Activated naive CD4-positive, alpha-beta T cell treated with anti-CD3 and anti-CD28 coated beads, Interleukin-2, amount 10 ng/mL, durations not matched to agents 7 days and 5 days (primary cell): ENCODE results near the gene BPGM.
"Not testable (repeated sequence)": the region's sequence is repeated elsewhere in the genome, so short reads cannot be mapped to it uniquely, and the experiment has no call there.

Experiments used
- CTCF ChIA-PET: fragments of 350-600 bp; sonication (Branson Sonifier 250); formaldehyde crosslinking; loops from one replicate; lab custom pipeline; 2021; ENCODE audit warnings: antibody characterized with exemption; lab: Charles Lee
- DNase-seq: peaks from one replicate; pipeline ENCODE4 v3.0.0-alpha.2; 2020
- H3K27ac Mint-ChIP-seq: one replicate; pipeline ENCODE4 v1.8.0; 2021; ENCODE audit warnings: mild to moderate bottlenecking, moderate library complexity, mixed read lengths
- H3K27me3 Mint-ChIP-seq: one replicate; pipeline ENCODE4 v1.8.0; 2021; ENCODE audit warnings: mild to moderate bottlenecking, mixed read lengths
- H3K36me3 Mint-ChIP-seq: one replicate; pipeline ENCODE4 v1.8.0; 2021; ENCODE audit warnings: mixed read lengths
- H3K4me1 Mint-ChIP-seq: one replicate; pipeline ENCODE4 v1.8.0; 2021; ENCODE audit warnings: mixed read lengths
- H3K4me3 Mint-ChIP-seq: one replicate; pipeline ENCODE4 v1.8.0; 2021; ENCODE audit warnings: mild to moderate bottlenecking, moderate library complexity, mixed read lengths
- H3K9me3 Mint-ChIP-seq: one replicate; pipeline ENCODE4 v1.8.0; 2021; ENCODE audit warnings: mixed read lengths

The BPGM gene

DNA sequence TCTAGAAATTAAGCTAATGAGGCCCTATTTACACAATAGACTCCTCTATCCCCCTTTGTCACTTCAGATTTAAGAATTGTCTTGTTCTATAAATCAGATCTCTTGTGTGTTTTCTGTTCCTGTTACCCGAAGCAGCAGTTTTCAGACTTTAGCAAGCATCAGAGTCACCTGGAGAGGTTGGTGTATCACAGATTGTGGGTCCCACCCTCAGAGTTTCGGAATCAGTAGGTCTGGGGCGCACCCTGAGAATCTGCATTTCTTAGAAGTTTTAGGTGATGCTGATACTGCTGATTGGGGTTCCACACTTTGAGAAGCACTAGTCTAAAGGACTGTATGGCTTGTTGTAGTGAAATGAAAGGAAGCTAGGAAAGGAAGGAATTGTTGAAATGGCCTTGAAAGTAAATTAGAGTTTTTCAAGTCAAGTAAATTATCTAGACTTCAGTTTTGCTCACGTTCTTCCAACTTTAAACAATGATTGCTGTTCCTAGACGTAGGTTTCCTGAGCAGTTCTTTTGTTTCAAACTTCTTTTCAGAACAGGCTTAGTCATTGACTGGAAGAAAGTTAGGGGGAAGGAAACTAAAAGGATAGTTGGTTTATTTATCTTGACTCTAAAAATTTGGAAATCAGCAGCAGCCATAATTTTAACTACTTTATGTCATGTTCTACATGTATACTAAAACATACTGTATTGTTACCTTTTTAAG is 15.7 kb downstream of the BPGM start:
- peaks cover 2% of the 10 kb centered on the region for H3K4me1 Mint-ChIP-seq
- no peak overlapping the region for H3K27ac Mint-ChIP-seq
- DNase-seq: no peak
- H3K4me3 Mint-ChIP-seq: no peak overlapping the region
- H3K9me3 Mint-ChIP-seq: no peaks in the 10 kb centered on the region
- CTCF ChIA-PET: interaction anchor here (1.0 to 1.2 kb wide), 2 partner anchors 9 to 507 kb away, joined by 3 to 4 read pairs; no protein-coding TSS in a partner anchor
- H3K36me3 Mint-ChIP-seq: peaks cover 53% of the 10 kb centered on the region
- no peaks in the 10 kb centered on the region for H3K27me3 Mint-ChIP-seq

DNA sequence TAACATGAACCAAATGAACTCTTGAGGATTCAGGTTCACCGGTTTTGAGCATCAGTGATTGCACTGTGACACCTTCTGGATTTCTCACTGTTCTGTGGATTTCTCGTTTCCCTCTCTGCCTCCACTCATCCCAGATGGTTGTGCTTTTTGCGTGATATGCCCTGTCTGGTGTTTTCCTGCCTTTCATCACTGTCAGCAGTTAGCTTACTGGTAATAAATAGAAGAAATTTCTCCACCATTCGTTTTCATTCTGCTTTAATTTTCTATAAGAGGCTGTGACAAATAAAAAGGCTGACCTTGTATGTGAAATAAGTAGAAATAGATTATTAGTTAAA is 16.2 kb downstream of the BPGM start:
- Mint-ChIP-seq H3K4me3 (no peak overlapping the region), H3K4me1 (peaks cover 6% of the 10 kb centered on the region), H3K27me3 (no peaks in the 10 kb centered on the region), H3K27ac (no peak overlapping the region), H3K9me3 (no peaks in the 10 kb centered on the region), H3K36me3 (peaks cover 51% of the 10 kb centered on the region)
- no peak for DNase-seq
- CTCF ChIA-PET: interaction anchor here (1.0 to 1.2 kb wide), 3 partner anchors 9 to 507 kb away, joined by 3 to 4 read pairs (median 3); no protein-coding TSS in a partner anchor

DNA sequence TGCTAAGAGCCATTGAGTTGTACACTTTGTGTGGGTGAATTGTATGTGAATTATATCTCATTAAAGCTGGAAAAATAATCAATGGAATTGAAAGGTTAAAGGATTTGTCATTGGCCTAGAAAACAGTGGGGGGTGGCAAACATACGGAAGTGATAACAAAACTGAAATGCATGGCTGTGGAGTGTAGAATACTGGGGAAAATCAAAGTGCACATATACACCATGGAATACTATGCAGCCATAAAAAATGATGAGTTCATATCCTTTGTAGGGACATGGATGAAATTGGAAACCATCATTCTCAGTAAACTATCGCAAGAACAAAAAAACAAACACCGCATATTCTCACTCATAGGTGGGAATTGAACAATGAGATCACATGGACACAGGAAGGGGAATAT is 18.4 kb downstream of the BPGM start:
- H3K27ac Mint-ChIP-seq, H3K4me3 Mint-ChIP-seq, H3K27me3 Mint-ChIP-seq, H3K9me3 Mint-ChIP-seq, DNase-seq: not testable (repeated sequence)
- CTCF ChIA-PET: interaction anchor here (0.7 kb wide), 1 partner anchor 20 kb away, joined by 3 read pairs; no protein-coding TSS in a partner anchor
- Mint-ChIP-seq H3K4me1 (peaks cover 28% of the 10 kb centered on the region), H3K36me3 (peaks cover 51% of the 10 kb centered on the region)

DNA sequence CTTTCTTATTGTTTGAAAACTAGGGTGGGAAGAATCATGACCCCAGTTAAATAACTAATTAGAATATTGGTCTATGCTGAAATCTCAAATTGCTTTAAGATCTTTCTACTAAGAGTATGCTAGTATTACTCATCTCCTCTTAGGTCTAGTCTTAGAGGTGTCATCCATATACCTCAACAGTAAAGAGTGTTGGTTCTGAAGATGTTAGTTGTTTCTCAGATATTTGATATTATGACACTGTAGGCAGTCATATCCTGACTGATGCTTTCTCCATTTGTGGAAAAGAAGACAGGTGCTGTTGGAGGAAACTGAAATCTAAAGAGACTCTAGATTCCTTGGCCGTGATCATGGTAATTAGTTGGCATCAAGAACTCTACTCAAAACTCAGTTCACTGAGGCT is 21.2 kb downstream of the BPGM start:
- H3K36me3 Mint-ChIP-seq: peaks cover 39% of the 10 kb centered on the region
- DNase-seq: no peak
- no peak overlapping the region for H3K4me3 Mint-ChIP-seq
- peaks cover 41% of the 10 kb centered on the region for H3K4me1 Mint-ChIP-seq
- CTCF ChIA-PET: interaction anchor here (1.9 kb wide), 1 partner anchor 20 kb away, joined by 4 read pairs; no protein-coding TSS in a partner anchor
- no peaks in the 10 kb centered on the region for H3K9me3 Mint-ChIP-seq
- H3K27me3 Mint-ChIP-seq: no peaks in the 10 kb centered on the region
- no peak overlapping the region for H3K27ac Mint-ChIP-seq

- peaks cover 41% of the 10 kb centered on the region for H3K36me3 Mint-ChIP-seq
- peaks cover 41% of the 10 kb centered on the region for H3K4me1 Mint-ChIP-seq
- H3K4me3 Mint-ChIP-seq: no peak overlapping the region
- no peaks in the 10 kb centered on the region for H3K27me3 Mint-ChIP-seq
- CTCF ChIA-PET: interaction anchor here (0.7 to 1.9 kb wide), 4 partner anchors 21 to 353 kb away, joined by 3 to 6 read pairs (median 4); no protein-coding TSS in a partner anchor
- H3K9me3 Mint-ChIP-seq: no peaks in the 10 kb centered on the region
- DNase-seq: no peak
- H3K27ac Mint-ChIP-seq: peak overlapping the region; percentile 82
Measured at GRCh38 chr7:134669388-134669787, 22.7 kb downstream of the BPGM start.

DNA sequence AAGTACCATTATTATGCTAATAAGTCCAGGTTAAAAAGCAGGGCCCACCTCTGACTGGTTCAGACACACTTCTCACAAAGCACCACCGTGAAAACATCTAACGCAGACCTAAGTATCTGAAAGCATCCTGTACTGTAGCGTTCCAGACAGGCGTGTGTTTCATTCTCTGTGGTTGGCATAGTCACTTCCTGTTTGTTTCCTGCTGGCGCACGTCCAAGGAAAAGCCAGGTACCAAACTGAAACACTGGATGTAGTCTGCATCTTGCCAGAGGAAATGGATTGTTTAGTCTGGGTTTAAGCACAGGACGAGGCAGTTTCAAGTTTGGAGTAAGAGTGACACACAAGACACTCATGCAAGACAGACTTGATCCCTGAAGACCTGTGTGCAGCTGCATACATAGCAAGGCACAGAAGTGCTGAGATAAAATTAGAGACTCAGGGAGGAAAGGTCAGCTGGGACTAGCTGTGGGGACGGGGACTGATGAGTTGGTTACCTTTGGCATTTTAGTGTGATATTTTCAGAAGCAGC is 23.3 kb downstream of the BPGM start:
- peaks cover 40% of the 10 kb centered on the region for H3K36me3 Mint-ChIP-seq
- CTCF ChIA-PET: interaction anchor here (0.6 to 0.7 kb wide), 2 partner anchors 31 to 352 kb away, joined by 3 read pairs; no protein-coding TSS in a partner anchor
- no peaks in the 10 kb centered on the region for H3K27me3 Mint-ChIP-seq
- peak overlapping the region; percentile 17 for H3K4me3 Mint-ChIP-seq
- peaks cover 41% of the 10 kb centered on the region for H3K4me1 Mint-ChIP-seq
- DNase-seq: peak; percentile 71
- peaks cover 3% of the 10 kb centered on the region for H3K9me3 Mint-ChIP-seq
- peak overlapping the region; percentile 82 for H3K27ac Mint-ChIP-seq

DNA sequence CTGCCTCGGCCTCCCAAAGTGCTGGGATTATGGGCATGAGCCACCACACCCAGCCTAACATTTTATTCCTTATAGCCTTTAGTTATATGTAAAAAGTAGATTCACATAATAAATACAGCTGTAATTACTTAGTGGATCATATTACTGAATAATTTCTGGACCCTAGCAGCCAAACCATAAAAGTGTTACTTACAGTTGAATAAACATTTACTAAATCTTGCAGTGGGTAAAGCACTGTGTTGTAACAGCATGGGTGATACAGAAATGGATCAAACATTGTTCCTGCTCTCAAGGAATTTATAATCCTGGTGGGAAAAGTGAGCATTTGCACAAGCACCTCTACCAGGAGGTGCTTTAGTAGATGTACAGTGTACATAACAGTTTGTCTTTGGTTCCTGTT is 25.0 kb downstream of the BPGM start:
- DNase-seq: no peak
- Mint-ChIP-seq H3K36me3 (peaks cover 31% of the 10 kb centered on the region), H3K4me1 (peaks cover 40% of the 10 kb centered on the region), H3K9me3 (peaks cover 3% of the 10 kb centered on the region), H3K27me3 (no peaks in the 10 kb centered on the region), H3K27ac (no peak overlapping the region), H3K4me3 (no peak overlapping the region)
- CTCF ChIA-PET: interaction anchor here (1.5 kb wide), 1 partner anchor 9 kb away, joined by 4 read pairs; no protein-coding TSS in a partner anchor

DNA sequence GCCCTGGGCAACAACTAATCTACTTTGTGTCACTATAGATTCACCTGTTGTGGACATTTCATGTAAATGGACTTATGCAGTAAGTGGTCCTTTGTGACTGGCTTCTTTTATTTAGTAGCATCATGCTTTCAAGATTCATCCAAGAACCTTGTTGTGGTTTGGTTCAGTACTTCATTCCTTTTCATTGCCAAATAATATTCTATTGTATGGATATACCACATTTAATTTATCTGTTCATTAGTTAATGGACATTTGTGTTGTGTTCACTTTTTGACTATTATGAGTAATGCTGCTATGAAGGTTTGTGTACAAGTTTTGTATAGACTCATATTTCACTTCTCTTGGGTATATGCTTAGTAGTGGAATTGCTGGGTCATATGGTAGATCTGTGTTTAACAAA is 27.8 kb downstream of the BPGM start:
- Mint-ChIP-seq H3K27me3 (no peaks in the 10 kb centered on the region), H3K4me3 (no peak overlapping the region), H3K36me3 (peaks cover 22% of the 10 kb centered on the region), H3K9me3 (peaks cover 3% of the 10 kb centered on the region), H3K4me1 (peaks cover 19% of the 10 kb centered on the region), H3K27ac (no peak overlapping the region)
- CTCF ChIA-PET: no interaction called here
- DNase-seq: no peak

- Mint-ChIP-seq H3K36me3 (peaks cover 32% of the 10 kb centered on the region), H3K9me3 (peaks cover 3% of the 10 kb centered on the region), H3K27ac (no peak overlapping the region), H3K4me1 (peaks cover 4% of the 10 kb centered on the region), H3K4me3 (no peak overlapping the region), H3K27me3 (no peaks in the 10 kb centered on the region)
- no peak for DNase-seq
- CTCF ChIA-PET: no interaction called here
Measured at GRCh38 chr7:134676743-134677142, 30.1 kb downstream of the BPGM start.

DNA sequence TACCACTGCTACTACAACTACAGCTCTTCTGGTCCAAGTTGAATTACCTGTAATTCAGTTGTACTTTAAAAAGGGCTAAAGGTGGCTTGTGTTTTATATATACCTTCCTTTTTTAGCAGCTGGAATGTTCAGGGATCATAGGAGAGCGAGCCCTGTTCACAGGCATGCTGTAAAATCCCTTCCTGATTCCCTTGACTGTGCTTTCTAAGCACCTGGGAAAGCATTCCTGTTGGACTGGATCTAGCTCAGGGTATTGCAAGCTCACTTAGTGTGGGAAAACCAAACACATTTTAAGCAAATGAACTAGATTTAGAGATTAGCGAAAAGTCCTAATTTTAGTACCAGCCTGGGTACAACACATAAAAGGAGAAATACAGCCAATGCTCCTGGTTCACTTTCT is 31.5 kb downstream of the BPGM start:
- CTCF ChIA-PET: interaction anchor here (1.6 kb wide), 1 partner anchor 11 kb away, joined by 5 read pairs; no protein-coding TSS in a partner anchor
- no peak for DNase-seq

DNA sequence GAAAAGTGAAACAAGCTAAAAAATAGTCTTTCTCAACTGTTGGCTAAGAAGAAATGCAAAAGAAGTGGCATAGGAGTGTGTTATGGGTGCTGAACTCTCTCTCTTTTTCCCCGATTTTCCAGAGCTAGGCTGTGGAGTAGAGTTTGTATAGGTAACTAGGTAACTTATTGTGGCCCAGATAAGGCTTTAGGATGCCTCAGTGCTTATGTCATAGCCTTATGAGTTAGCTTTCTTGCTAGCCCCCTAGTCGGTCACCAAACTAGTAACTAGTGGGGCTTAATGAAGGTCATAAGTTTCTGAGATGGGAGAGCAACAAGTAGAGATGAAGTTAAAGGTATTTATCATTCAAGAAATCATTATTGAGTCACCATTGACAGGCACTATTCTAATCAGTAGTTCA is 32.4 kb downstream of the BPGM start:
- no peaks in the 10 kb centered on the region for H3K4me1 Mint-ChIP-seq
- CTCF ChIA-PET: interaction anchor here (0.9 to 1.6 kb wide), 2 partner anchors 10 to 73 kb away, joined by 3 to 5 read pairs; no protein-coding TSS in a partner anchor
- no peaks in the 10 kb centered on the region for H3K27me3 Mint-ChIP-seq
- H3K36me3 Mint-ChIP-seq: peaks cover 25% of the 10 kb centered on the region
- H3K27ac Mint-ChIP-seq: peak overlapping the region; percentile 12
- no peak for DNase-seq
- H3K9me3 Mint-ChIP-seq: peaks cover 3% of the 10 kb centered on the region
- no peak overlapping the region for H3K4me3 Mint-ChIP-seq

More for the DNA sequence above, 31.5 kb downstream of the BPGM start:
- Mint-ChIP-seq H3K27ac (no peak overlapping the region), H3K4me3 (no peak overlapping the region), H3K36me3 (peaks cover 29% of the 10 kb centered on the region), H3K27me3 (no peaks in the 10 kb centered on the region), H3K9me3 (peaks cover 3% of the 10 kb centered on the region), H3K4me1 (no peaks in the 10 kb centered on the region)

GRCh38 chr7:134684165-134684564 is 37.5 kb downstream of the BPGM start:
- H3K4me1 Mint-ChIP-seq: no peaks in the 10 kb centered on the region
- no peak for DNase-seq
- H3K9me3 Mint-ChIP-seq: no peaks in the 10 kb centered on the region
- CTCF ChIA-PET: no interaction called here
- H3K36me3 Mint-ChIP-seq: peaks cover 11% of the 10 kb centered on the region
- no peaks in the 10 kb centered on the region for H3K27me3 Mint-ChIP-seq
- H3K27ac Mint-ChIP-seq: no peak overlapping the region
- H3K4me3 Mint-ChIP-seq: no peak overlapping the region

GRCh38 chr7:134685250-134685649 is 38.6 kb downstream of the BPGM start:
- CTCF ChIA-PET: interaction anchor here (2.0 kb wide), 1 partner anchor 53 kb away, joined by 7 read pairs; no protein-coding TSS in a partner anchor
- Mint-ChIP-seq H3K4me1 (peaks cover 4% of the 10 kb centered on the region), H3K27ac (no peak overlapping the region), H3K27me3 (no peaks in the 10 kb centered on the region), H3K4me3 (no peak overlapping the region), H3K36me3 (peaks cover 5% of the 10 kb centered on the region), H3K9me3 (no peaks in the 10 kb centered on the region)
- DNase-seq: no peak

DNA sequence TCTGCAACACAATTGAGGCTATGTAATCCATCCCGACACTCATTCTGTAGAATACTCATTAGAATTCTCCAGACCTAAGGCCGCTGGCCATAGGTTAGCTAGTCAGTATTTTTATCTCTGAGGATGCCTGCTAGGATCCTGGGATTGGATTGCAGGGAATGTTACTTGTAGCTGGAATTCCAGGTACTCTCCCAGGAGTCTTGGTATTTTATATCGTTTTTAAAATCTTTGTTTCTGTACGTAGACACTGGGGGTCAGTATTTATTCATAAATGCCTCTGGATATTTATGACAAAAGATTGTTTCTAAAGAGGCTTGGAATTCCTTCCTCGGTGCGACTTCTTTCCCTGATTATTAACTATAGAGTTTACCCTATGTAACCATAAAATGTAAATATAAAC is 40.1 kb downstream of the BPGM start:
- Mint-ChIP-seq H3K27me3 (no peaks in the 10 kb centered on the region), H3K36me3 (no peaks in the 10 kb centered on the region), H3K4me1 (peaks cover 13% of the 10 kb centered on the region), H3K9me3 (no peaks in the 10 kb centered on the region), H3K27ac (no peak overlapping the region), H3K4me3 (no peak overlapping the region)
- DNase-seq: no peak
- CTCF ChIA-PET: interaction anchor here (0.7 to 2.0 kb wide), 4 partner anchors 54 to 299 kb away, joined by 3 to 7 read pairs (median 4); partner anchors contain the start of gene AGBL3
